ENCODE data around the gene ZNF101. TPM values are rescaled to one million over a fixed set of nuclear protein-coding genes. Genes with fewer than 3 reads are reported as not detected.

ZNF101 gene
- total RNA-seq, 1 experiment from 2014 or later = 12.8 TPM

- CTCF ChIA-PET = no interaction called here
- Histone ChIP-seq H3K27me3 (ENCODE audit: insufficient read depth, low read length) (no peaks in the 10 kb centered on the region), H3K4me1 (ENCODE audit: control insufficient read depth in 1 of 2, insufficient read depth in 2 of 2, low read length in 2 of 2) (no peaks in the 10 kb centered on the region), H3K9me3 (ENCODE audit: control insufficient read depth in 1 of 2, insufficient read depth in 1 of 2, low read depth in 1 of 2, low read length in 2 of 2) (no peaks in the 10 kb centered on the region), H3K79me2 (ENCODE audit: insufficient read depth, low read length) (no peaks in the 10 kb centered on the region), H3K9me2 (ENCODE audit: insufficient read depth) (no peaks in the 10 kb centered on the region), H3K9ac (ENCODE audit: low read length) (no peak overlapping the region), H2AFZ (ENCODE audit: low read depth, low read length, poor library complexity, severe bottlenecking) (no peak overlapping the region), H3K36me3 (ENCODE audit: control insufficient read depth in 1 of 2, insufficient read depth in 2 of 2, low read length in 2 of 2) (peaks cover 5 to 12% of the 10 kb centered on the region in 2 experiments; a peak in 3 of 4 replicates), H4K20me1 (ENCODE audit: insufficient read depth) (no peaks in the 10 kb centered on the region), H3K4me3 (replicated peaks in 1 of 2; ENCODE audit: low read depth in 1 of 2, low read length in 2 of 2) (no peak overlapping the region), H3K27ac (ENCODE audit: low read depth, low read length) (no peak overlapping the region), H3K4me2 (ENCODE audit: low read length) (no peak overlapping the region)
- RAD21 ChIA-PET (ENCODE audit: low non-redundant PET in 1 of 2, low total read pairs in 2 of 2, uncharacterized antibody in 2 of 2, unreplicated experiment in 2 of 2) = no interaction called here
- intact Hi-C loops (cut with micrococcal nuclease) = no loop called here
- POLR2A ChIA-PET = no interaction called here
- ATAC-seq (no peak), DNase-seq (ENCODE audit: low read depth, low spot score) (no peak)
- no peak for TF ChIP-seq POLR2AphosphoS5 (IDR thresholded peaks at IDR 0.05; ENCODE audit: low read depth, low read length)
- no peak for TF ChIP-seq RAD21 (IDR thresholded peaks at IDR 0.05; ENCODE audit: low read depth)
- TF ChIP-seq TCF7L2 (IDR thresholded peaks at IDR 0.05; ENCODE audit: borderline replicate concordance, extremely low read depth, insufficient read depth, insufficient read length) = no peak
- TF ChIP-seq EZH2 (IDR thresholded peaks at IDR 0.05) = no peak
- no peak for TF ChIP-seq FOSL1 (IDR thresholded peaks at IDR 0.05; ENCODE audit: low read depth)
- TF ChIP-seq EGR1 (IDR thresholded peaks at IDR 0.05; ENCODE audit: low read depth) = no peak
- no peak for TF ChIP-seq JUND (IDR thresholded peaks at IDR 0.05)
- no peak for TF ChIP-seq CBX3 (IDR thresholded peaks at IDR 0.05; ENCODE audit: low read depth)
- no peak for TF ChIP-seq ATF3 (IDR thresholded peaks at IDR 0.05)
- TF ChIP-seq ZBTB33 (IDR thresholded peaks at IDR 0.05; ENCODE audit: extremely low read depth, insufficient replicate concordance, low read length) = no peak
- no peak for TF ChIP-seq CEBPB (IDR thresholded peaks at IDR 0.05; ENCODE audit: low read depth)
- TF ChIP-seq SIN3A (IDR thresholded peaks at IDR 0.05; ENCODE audit: low read depth) = no peak
- no peak for TF ChIP-seq EZH2phosphoT487 (IDR thresholded peaks at IDR 0.05; ENCODE audit: borderline replicate concordance)
- TF ChIP-seq POLR2A (IDR thresholded peaks at IDR 0.05; ENCODE audit: borderline replicate concordance, extremely low read depth, insufficient read depth, insufficient read length) = no peak
- TF ChIP-seq SRF (IDR thresholded peaks at IDR 0.05; ENCODE audit: low read depth) = no peak
- BruUV-seq (replicated peaks) = no TSS peak
Measured at GRCh38 chr19:19634516-19635312, 33.9 kb upstream of the ZNF101 start.
